K562 (cell line): Measurements from ENCODE around the gene RNASEH2C. TPM values are rescaled to one million over a fixed set of nuclear protein-coding genes. Genes with fewer than 3 reads are reported as not detected.

Experiments
- BCOR ChIP-seq: fragments of 450-650 bp; IDR thresholded peaks from 2 replicates; pipeline ENCODE4 v1.6.1; 2016
- ETV5 ChIP-seq: sonication (generic); formaldehyde crosslinking; IDR thresholded peaks from 2 replicates; pipeline ENCODE4 v1.4.0; 2020; ENCODE audit warnings: low read depth, mild to moderate bottlenecking, missing genetic modification reagents
- GTF2A2 ChIP-seq: IDR thresholded peaks from 2 replicates; pipeline ENCODE4 v1.6.1; 2016; ENCODE audit warnings: mild to moderate bottlenecking, missing genetic modification characterization, missing compliant biosample characterization
- NBN ChIP-seq: fragments of 450-650 bp; IDR thresholded peaks from 2 replicates; pipeline ENCODE4 v1.6.1; 2016; ENCODE audit warnings: low read depth, mild to moderate bottlenecking
- NFIX ChIP-seq: fragments of 250-450 bp; sonication (Bioruptor Pico); IDR thresholded peaks from 2 replicates; pipeline ENCODE4 v1.4.0; 2020; ENCODE audit warnings: low read depth, mild to moderate bottlenecking, moderate library complexity
- POLR3A ChIP-seq: IDR thresholded peaks from 2 replicates; pipeline ENCODE4 v1.6.1; 2011; ENCODE audit warnings: borderline replicate concordance, mild to moderate bottlenecking, moderate library complexity; ENCODE audit not compliant: insufficient read length, insufficient read depth; ENCODE audit errors: extremely low read depth
- SAFB ChIP-seq: fragments of 200-400 bp; formaldehyde crosslinking; IDR thresholded peaks from 2 replicates; pipeline ENCODE4 v1.6.1; 2017; ENCODE audit warnings: low read depth, low read length, borderline replicate concordance
- SIX5 ChIP-seq, 2 experiments: IDR thresholded peaks; 2 replicates each; pipeline ENCODE4 v1.6.1; 2011; ENCODE audit warnings: low read length in 2 of 2, borderline replicate concordance in 1 of 2, low read depth in 1 of 2, mild to moderate bottlenecking in 1 of 2, moderate library complexity in 1 of 2; ENCODE audit not compliant: insufficient read depth in 1 of 2
- STAT5A ChIP-seq: IDR thresholded peaks from 2 replicates; pipeline ENCODE4 v1.6.1; 2012; ENCODE audit warnings: low read length, inconsistent platforms, borderline replicate concordance
- ZKSCAN8 ChIP-seq: fragments of 200-800 bp; sonication (Bioruptor generic); IDR thresholded peaks from 2 replicates; pipeline ENCODE4 v1.6.1; 2016; ENCODE audit warnings: missing genetic modification characterization, missing compliant biosample characterization
- ZNF174 ChIP-seq: fragments of 250-450 bp; sonication (Bioruptor Pico); IDR thresholded peaks from 2 replicates; pipeline ENCODE4 v1.4.0; 2020; ENCODE audit warnings: mild to moderate bottlenecking
- ZNF232 ChIP-seq: sonication (generic); formaldehyde crosslinking; IDR thresholded peaks from 2 replicates; pipeline ENCODE4 v1.8.0; 2022; ENCODE audit warnings: mild to moderate bottlenecking, missing genetic modification reagents
- polyA plus RNA-seq, 8 experiments: library from polyadenylated mRNA; depleted of rRNA in 4 of 8; stranded (reverse) in 5 of 8; unstranded in 3 of 8; fragments of >200 nt; fragmentation: Nextera tagmentation in 2 of 8; fragmentation: Illumina TruSeq in 1 of 8; extraction: Ambion mirVana in 2 of 8; extraction: Trizol in 1 of 8; gene quantifications; 2 replicates each; pipeline versions ENCODE4 v1.2.1 to v1.2.3, GENCODE V29; 2011 to 2014; ENCODE audit warnings: inconsistent platforms in 1 of 8, missing spikeins in 1 of 8
- total RNA-seq, 7 experiments: library from RNA; depleted of rRNA in 6 of 7; stranded (reverse); fragments of >200 nt in 6 of 7; fragmentation: Illumina TruSeq in 2 of 7; extraction: Trizol in 2 of 7; gene quantifications; 2 replicates each; pipeline versions ENCODE4 v1.2.1 to v1.2.3, GENCODE V29; 2011 to 2021; ENCODE audit warnings: low replicate concordance in 1 of 7
- TF ChIP-seq, protein P1 (sequence below): fragments of 450-650 bp; formaldehyde crosslinking; IDR thresholded peaks from 2 replicates; pipeline ENCODE4 v1.4.0; 2020; ENCODE audit warnings: mild to moderate bottlenecking, moderate library complexity
- TF ChIP-seq, protein P2 (sequence below): fragments of 250-450 bp; sonication (Bioruptor Pico); IDR thresholded peaks from 2 replicates; pipeline ENCODE4 v1.8.0; 2021; ENCODE audit warnings: moderate library complexity, mild to moderate bottlenecking, inconsistent platforms
- TF ChIP-seq, protein P3 (sequence below): sonication (generic); formaldehyde crosslinking; IDR thresholded peaks from 2 replicates; pipeline ENCODE4 v1.8.1; 2023; ENCODE audit warnings: mild to moderate bottlenecking, missing genetic modification reagents

Gene RNASEH2C
- total and polyA plus RNA-seq, 9 of the 15 experiments (the other 6 are each of a cell fraction or from before 2014, with no cell fraction given), result 5.4 to 78.2 (median 15.6) TPM

DNA sequence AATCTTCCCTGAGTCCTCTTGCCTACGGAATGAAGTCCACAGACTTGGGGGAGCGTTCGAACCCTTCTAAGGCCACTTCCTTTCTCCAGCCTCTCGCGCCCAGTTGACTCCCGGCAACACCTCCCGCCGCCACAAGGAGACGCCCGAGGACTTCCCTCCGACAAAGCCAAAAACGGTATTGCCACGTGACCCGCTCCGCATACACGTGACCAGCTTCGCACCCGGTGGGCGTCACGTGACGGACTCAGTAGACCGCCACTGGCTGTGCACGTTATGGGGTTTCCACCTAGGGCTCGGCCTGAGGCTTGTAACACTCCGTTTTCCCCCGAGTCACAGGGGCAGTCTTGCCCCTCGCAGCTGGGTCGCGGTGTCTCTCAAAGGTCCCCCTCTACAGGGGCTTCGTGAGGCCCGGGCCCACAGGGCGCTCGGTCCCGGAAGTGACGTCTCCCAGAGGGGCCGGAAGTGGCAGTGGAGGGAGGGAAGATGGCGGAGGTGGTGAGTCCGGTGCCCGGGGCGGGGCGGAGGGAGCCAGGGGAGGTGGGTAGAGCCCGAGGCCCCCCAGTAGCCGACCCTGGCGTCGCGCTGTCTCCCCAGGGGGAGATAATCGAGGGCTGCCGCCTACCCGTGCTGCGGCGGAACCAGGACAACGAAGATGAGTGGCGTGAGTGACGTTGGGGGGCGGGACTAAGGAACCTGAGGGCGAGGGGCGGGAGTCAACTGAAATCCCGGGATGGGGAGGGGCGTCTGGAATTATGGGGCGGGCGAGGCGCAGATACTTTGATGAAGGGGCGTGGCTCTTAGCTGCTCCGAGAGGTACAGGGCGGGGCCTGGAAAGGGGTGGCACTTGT lies 8.6 kb downstream of the RNASEH2C start, which contains the start of gene KAT5 (continued):
- TF ChIP-seq POLR3A (no peak), NFIX (peak; percentile 24; the same call in 1 of the 2 replicates), ETV5 (CRISPR knock-in tag) (peak; percentile 83), ZKSCAN8 (CRISPR knock-in tag) (0 out of 2 replicates have a peak, but pooled peaks have one; percentile 52), SAFB (no peak), ZNF174 (CRISPR knock-in tag) (no peak), ZNF232 (peak; percentile 85; the same call in 1 of the 2 replicates), SIX5 (IDR thresholded peaks at IDR 0.05; ENCODE audit: borderline replicate concordance in 1 of 2, insufficient read depth in 1 of 2, low read depth in 1 of 2, low read length in 2 of 2) (peak; percentile 16 to 23; a peak in 1 of 4 replicates), GTF2A2 (no peak), BCOR (0 out of 2 replicates have a peak, but pooled peaks have one; percentile 60), NBN (peak; percentile 81), STAT5A (no peak; the same call in 1 of the 2 replicates)
- TF ChIP-seq, protein P1, sequence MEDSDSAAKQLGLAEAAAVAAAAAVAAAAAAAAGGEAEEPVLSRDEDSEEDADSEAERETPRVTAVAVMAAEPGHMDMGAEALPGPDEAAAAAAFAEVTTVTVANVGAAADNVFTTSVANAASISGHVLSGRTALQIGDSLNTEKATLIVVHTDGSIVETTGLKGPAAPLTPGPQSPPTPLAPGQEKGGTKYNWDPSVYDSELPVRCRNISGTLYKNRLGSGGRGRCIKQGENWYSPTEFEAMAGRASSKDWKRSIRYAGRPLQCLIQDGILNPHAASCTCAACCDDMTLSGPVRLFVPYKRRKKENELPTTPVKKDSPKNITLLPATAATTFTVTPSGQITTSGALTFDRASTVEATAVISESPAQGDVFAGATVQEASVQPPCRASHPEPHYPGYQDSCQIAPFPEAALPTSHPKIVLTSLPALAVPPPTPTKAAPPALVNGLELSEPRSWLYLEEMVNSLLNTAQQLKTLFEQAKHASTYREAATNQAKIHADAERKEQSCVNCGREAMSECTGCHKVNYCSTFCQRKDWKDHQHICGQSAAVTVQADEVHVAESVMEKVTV, result peak; percentile 97
- TF ChIP-seq, protein P2, sequence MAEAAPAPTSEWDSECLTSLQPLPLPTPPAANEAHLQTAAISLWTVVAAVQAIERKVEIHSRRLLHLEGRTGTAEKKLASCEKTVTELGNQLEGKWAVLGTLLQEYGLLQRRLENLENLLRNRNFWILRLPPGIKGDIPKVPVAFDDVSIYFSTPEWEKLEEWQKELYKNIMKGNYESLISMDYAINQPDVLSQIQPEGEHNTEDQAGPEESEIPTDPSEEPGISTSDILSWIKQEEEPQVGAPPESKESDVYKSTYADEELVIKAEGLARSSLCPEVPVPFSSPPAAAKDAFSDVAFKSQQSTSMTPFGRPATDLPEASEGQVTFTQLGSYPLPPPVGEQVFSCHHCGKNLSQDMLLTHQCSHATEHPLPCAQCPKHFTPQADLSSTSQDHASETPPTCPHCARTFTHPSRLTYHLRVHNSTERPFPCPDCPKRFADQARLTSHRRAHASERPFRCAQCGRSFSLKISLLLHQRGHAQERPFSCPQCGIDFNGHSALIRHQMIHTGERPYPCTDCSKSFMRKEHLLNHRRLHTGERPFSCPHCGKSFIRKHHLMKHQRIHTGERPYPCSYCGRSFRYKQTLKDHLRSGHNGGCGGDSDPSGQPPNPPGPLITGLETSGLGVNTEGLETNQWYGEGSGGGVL (CRISPR knock-in tag), result no peak
- TF ChIP-seq, protein P3, sequence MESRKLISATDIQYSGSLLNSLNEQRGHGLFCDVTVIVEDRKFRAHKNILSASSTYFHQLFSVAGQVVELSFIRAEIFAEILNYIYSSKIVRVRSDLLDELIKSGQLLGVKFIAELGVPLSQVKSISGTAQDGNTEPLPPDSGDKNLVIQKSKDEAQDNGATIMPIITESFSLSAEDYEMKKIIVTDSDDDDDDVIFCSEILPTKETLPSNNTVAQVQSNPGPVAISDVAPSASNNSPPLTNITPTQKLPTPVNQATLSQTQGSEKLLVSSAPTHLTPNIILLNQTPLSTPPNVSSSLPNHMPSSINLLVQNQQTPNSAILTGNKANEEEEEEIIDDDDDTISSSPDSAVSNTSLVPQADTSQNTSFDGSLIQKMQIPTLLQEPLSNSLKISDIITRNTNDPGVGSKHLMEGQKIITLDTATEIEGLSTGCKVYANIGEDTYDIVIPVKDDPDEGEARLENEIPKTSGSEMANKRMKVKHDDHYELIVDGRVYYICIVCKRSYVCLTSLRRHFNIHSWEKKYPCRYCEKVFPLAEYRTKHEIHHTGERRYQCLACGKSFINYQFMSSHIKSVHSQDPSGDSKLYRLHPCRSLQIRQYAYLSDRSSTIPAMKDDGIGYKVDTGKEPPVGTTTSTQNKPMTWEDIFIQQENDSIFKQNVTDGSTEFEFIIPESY (CRISPR knock-in tag), result peak; percentile 88
- TF ChIP-seq, all 486 proteins: peak for 259
